Measurements from ENCODE around the gene PLA2G2F. TPM values are rescaled to one million over a fixed set of nuclear protein-coding genes. Genes with fewer than 3 reads are reported as not detected.

The PLA2G2F gene
- total and polyA plus RNA-seq, 2 experiments from 2014 or later: not detected

- DNase-seq (ENCODE audit: low spot score) (no peak), ATAC-seq (no peak)
- Histone ChIP-seq H3K4me1 (ENCODE audit: insufficient read depth) (no peaks in the 10 kb centered on the region), H3K27ac (ENCODE audit: low read depth) (no peak overlapping the region), H3F3A (replicated peaks; ENCODE audit: low read depth) (no peaks in the 10 kb centered on the region), H2AFZ (no peak overlapping the region), H4K20me1 (replicated peaks; ENCODE audit: insufficient read depth) (no peaks in the 10 kb centered on the region), H3K36me3 (ENCODE audit: insufficient read depth) (no peaks in the 10 kb centered on the region), H3K4me3 (no peak overlapping the region), H3K27me3 (ENCODE audit: insufficient read depth) (no peaks in the 10 kb centered on the region), H3K9me2 (ENCODE audit: insufficient read depth) (no peaks in the 10 kb centered on the region), H3K4me2 (no peak overlapping the region), H3K79me2 (replicated peaks; ENCODE audit: insufficient read depth) (no peaks in the 10 kb centered on the region)
- Mint-ChIP-seq H3K27me3 (ENCODE audit: insufficient read depth, low read depth, poor library complexity) (peaks cover 3% of the 10 kb centered on the region), H3K4me3 (no peak overlapping the region), H3K9me3 (peaks cover under 1% of the 10 kb centered on the region; the same call in 1 of the 3 replicates), H3K4me1 (0 out of 3 replicates have a peak, but pooled peaks cover 2% of the 10 kb centered on the region), H3K27ac (no peak overlapping the region), H3K36me3 (ENCODE audit: low read depth) (no peaks in the 10 kb centered on the region; the same call in 2 of the 3 replicates)
- TF ChIP-seq ZNF114 (CRISPR knock-in tag; IDR thresholded peaks at IDR 0.05): no peak
- TF ChIP-seq EZH2 (IDR thresholded peaks at IDR 0.05; ENCODE audit: low read depth, unreplicated experiment): no peak
- no peak for TF ChIP-seq JUNB (IDR thresholded peaks at IDR 0.05; ENCODE audit: unreplicated experiment)
- TF ChIP-seq NANOG (IDR thresholded peaks at IDR 0.05; ENCODE audit: borderline replicate concordance): no peak
- no peak for TF ChIP-seq CREB1 (CRISPR knock-in tag; IDR thresholded peaks at IDR 0.05; ENCODE audit: low read depth)
- no peak for TF ChIP-seq POLR2AphosphoS5 (IDR thresholded peaks at IDR 0.05; ENCODE audit: low read depth)
- TF ChIP-seq, protein P1, sequence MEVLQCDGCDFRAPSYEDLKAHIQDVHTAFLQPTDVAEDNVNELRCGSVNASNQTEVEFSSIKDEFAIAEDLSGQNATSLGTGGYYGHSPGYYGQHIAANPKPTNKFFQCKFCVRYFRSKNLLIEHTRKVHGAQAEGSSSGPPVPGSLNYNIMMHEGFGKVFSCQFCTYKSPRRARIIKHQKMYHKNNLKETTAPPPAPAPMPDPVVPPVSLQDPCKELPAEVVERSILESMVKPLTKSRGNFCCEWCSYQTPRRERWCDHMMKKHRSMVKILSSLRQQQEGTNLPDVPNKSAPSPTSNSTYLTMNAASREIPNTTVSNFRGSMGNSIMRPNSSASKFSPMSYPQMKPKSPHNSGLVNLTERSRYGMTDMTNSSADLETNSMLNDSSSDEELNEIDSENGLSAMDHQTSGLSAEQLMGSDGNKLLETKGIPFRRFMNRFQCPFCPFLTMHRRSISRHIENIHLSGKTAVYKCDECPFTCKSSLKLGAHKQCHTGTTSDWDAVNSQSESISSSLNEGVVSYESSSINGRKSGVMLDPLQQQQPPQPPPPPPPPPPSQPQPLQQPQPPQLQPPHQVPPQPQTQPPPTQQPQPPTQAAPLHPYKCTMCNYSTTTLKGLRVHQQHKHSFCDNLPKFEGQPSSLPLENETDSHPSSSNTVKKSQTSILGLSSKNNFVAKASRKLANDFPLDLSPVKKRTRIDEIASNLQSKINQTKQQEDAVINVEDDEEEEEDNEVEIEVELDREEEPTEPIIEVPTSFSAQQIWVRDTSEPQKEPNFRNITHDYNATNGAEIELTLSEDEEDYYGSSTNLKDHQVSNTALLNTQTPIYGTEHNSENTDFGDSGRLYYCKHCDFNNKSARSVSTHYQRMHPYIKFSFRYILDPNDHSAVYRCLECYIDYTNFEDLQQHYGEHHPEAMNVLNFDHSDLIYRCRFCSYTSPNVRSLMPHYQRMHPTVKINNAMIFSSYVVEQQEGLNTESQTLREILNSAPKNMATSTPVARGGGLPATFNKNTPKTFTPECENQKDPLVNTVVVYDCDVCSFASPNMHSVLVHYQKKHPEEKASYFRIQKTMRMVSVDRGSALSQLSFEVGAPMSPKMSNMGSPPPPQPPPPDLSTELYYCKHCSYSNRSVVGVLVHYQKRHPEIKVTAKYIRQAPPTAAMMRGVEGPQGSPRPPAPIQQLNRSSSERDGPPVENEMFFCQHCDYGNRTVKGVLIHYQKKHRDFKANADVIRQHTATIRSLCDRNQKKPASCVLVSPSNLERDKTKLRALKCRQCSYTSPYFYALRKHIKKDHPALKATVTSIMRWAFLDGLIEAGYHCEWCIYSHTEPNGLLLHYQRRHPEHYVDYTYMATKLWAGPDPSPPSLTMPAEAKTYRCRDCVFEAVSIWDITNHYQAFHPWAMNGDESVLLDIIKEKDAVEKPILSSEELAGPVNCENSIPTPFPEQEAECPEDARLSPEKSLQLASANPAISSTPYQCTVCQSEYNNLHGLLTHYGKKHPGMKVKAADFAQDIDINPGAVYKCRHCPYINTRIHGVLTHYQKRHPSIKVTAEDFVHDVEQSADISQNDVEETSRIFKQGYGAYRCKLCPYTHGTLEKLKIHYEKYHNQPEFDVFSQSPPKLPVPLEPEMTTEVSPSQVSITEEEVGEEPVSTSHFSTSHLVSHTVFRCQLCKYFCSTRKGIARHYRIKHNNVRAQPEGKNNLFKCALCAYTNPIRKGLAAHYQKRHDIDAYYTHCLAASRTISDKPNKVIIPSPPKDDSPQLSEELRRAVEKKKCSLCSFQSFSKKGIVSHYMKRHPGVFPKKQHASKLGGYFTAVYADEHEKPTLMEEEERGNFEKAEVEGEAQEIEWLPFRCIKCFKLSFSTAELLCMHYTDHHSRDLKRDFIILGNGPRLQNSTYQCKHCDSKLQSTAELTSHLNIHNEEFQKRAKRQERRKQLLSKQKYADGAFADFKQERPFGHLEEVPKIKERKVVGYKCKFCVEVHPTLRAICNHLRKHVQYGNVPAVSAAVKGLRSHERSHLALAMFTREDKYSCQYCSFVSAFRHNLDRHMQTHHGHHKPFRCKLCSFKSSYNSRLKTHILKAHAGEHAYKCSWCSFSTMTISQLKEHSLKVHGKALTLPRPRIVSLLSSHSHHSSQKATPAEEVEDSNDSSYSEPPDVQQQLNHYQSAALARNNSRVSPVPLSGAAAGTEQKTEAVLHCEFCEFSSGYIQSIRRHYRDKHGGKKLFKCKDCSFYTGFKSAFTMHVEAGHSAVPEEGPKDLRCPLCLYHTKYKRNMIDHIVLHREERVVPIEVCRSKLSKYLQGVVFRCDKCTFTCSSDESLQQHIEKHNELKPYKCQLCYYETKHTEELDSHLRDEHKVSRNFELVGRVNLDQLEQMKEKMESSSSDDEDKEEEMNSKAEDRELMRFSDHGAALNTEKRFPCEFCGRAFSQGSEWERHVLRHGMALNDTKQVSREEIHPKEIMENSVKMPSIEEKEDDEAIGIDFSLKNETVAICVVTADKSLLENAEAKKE (CRISPR knock-in tag; IDR thresholded peaks at IDR 0.05): no peak
- TF ChIP-seq, protein P2, sequence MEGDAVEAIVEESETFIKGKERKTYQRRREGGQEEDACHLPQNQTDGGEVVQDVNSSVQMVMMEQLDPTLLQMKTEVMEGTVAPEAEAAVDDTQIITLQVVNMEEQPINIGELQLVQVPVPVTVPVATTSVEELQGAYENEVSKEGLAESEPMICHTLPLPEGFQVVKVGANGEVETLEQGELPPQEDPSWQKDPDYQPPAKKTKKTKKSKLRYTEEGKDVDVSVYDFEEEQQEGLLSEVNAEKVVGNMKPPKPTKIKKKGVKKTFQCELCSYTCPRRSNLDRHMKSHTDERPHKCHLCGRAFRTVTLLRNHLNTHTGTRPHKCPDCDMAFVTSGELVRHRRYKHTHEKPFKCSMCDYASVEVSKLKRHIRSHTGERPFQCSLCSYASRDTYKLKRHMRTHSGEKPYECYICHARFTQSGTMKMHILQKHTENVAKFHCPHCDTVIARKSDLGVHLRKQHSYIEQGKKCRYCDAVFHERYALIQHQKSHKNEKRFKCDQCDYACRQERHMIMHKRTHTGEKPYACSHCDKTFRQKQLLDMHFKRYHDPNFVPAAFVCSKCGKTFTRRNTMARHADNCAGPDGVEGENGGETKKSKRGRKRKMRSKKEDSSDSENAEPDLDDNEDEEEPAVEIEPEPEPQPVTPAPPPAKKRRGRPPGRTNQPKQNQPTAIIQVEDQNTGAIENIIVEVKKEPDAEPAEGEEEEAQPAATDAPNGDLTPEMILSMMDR (conservative IDR thresholded peaks at IDR 0.05; ENCODE audit: low read depth in 2 of 2): no peak
- TF ChIP-seq ZNF331 (CRISPR knock-in tag; IDR thresholded peaks at IDR 0.05; ENCODE audit: low read depth): no peak
- TF ChIP-seq STAT1 (IDR thresholded peaks at IDR 0.05; ENCODE audit: unreplicated experiment): no peak
- no peak for TF ChIP-seq REST (IDR thresholded peaks at IDR 0.05; ENCODE audit: unreplicated experiment)
- TF ChIP-seq, protein P3, sequence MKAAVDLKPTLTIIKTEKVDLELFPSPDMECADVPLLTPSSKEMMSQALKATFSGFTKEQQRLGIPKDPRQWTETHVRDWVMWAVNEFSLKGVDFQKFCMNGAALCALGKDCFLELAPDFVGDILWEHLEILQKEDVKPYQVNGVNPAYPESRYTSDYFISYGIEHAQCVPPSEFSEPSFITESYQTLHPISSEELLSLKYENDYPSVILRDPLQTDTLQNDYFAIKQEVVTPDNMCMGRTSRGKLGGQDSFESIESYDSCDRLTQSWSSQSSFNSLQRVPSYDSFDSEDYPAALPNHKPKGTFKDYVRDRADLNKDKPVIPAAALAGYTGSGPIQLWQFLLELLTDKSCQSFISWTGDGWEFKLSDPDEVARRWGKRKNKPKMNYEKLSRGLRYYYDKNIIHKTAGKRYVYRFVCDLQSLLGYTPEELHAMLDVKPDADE (IDR thresholded peaks at IDR 0.05): no peak
- TF ChIP-seq EZH2phosphoT487 (IDR thresholded peaks at IDR 0.05; ENCODE audit: unreplicated experiment): no peak
Measured at GRCh38 chr1:20143734-20144565, 4.8 kb downstream of the PLA2G2F start.
